22Rv1 (cell line): ENCODE measurements around the gene AP3S1.

Experiments used
- CTCF ChIP-seq: fragments of 450-650 bp; IDR thresholded peaks from 2 replicates; pipeline ENCODE4 v1.5.1; 2017; ENCODE audit warnings: mild to moderate bottlenecking
- ZFX ChIP-seq: fragments of 450-650 bp; IDR thresholded peaks from 2 replicates; pipeline ENCODE4 v1.6.1; 2017; ENCODE audit warnings: antibody characterized with exemption, borderline replicate concordance

DNA sequence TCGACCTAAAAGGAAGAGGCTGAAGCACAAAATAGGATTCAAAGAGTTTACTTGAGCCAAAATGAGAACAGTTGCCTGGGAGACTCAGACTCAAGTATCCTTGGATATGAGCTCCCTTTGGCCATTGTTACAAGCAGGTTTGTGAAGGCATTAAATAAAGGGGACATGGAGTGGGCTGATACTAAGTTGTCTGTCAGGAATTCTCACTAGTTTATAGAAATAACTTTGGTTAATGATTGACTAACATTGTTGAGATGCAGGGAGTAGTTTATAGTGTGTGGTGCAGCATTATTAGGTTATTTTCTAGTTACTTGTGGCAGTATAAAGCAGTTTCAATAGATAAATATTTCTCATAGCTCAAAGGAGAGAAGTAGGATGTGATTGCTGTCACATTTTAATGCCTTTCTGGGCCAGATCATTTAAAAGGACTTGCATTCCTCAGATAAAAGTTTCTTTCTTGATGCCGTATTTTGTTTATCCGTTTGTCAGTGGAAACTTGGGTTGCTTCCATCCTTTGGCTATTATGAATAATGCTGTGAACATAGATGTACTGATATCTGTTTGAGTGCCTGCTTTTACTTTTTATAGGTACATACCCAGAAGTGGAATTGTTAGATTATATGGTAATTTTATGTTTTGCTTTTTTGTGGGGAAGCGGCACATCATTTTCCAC is 9.1 kb downstream of the AP3S1 start:
- TF ChIP-seq CTCF = no peak
- no peak for TF ChIP-seq ZFX
